H9 (cell line): ENCODE results near the gene DDX24. TPM values are rescaled to one million over a fixed set of nuclear protein-coding genes. Genes with fewer than 3 reads are reported as not detected.

Source experiments
- DNase-seq: peaks from one replicate; pipeline ENCODE4 v3.0.0-alpha.2; 2017
- H2AFZ ChIP-seq: one replicate; pipeline ENCODE4 v1.6.1; 2013; ENCODE audit warnings: mild to moderate bottlenecking, low read length, control low read depth, moderate library complexity
- H2AK5ac ChIP-seq: 2 replicates; pipeline ENCODE4 v1.6.1; 2013; ENCODE audit warnings: low read length, control low read depth, mixed read lengths; ENCODE audit not compliant: insufficient read length
- H2BK120ac ChIP-seq: one replicate; pipeline ENCODE4 v1.6.1; 2013; ENCODE audit warnings: low read depth, mild to moderate bottlenecking, low read length, control low read depth, inconsistent platforms; ENCODE audit not compliant: poor library complexity, severe bottlenecking
- H2BK12ac ChIP-seq: 2 replicates; pipeline ENCODE4 v1.6.1; 2013; ENCODE audit warnings: low read length, control low read depth, mixed read lengths, low read depth; ENCODE audit not compliant: insufficient read length
- H2BK15ac ChIP-seq: 2 replicates; pipeline ENCODE4 v1.6.1; 2013; ENCODE audit warnings: low read depth, low read length, control low read depth
- H2BK20ac ChIP-seq: one replicate; pipeline ENCODE4 v1.6.1; 2013; ENCODE audit warnings: low read depth, mild to moderate bottlenecking, low read length, control low read depth, inconsistent platforms; ENCODE audit not compliant: poor library complexity, severe bottlenecking
- H2BK5ac ChIP-seq: 2 replicates; pipeline ENCODE4 v1.6.1; 2013; ENCODE audit warnings: low read length, control low read depth, mixed read lengths; ENCODE audit not compliant: insufficient read length
- H3K14ac ChIP-seq: 2 replicates; pipeline ENCODE4 v1.6.1; 2013; ENCODE audit warnings: low read length, control low read depth; ENCODE audit not compliant: insufficient read depth
- H3K18ac ChIP-seq: 2 replicates; pipeline ENCODE4 v1.6.1; 2013; ENCODE audit warnings: low read depth, mild to moderate bottlenecking, mixed read lengths, low read length, control low read depth; ENCODE audit not compliant: insufficient read length
- H3K23ac ChIP-seq: 2 replicates; pipeline ENCODE4 v1.6.1; 2013; ENCODE audit warnings: low read length, control low read depth, mixed read lengths, low read depth; ENCODE audit not compliant: insufficient read length
- H3K23me2 ChIP-seq: 2 replicates; pipeline ENCODE4 v1.6.1; 2013; ENCODE audit warnings: low read depth, mild to moderate bottlenecking, mixed read lengths, low read length, control low read depth; ENCODE audit not compliant: insufficient read length, poor library complexity, severe bottlenecking
- H3K27ac ChIP-seq: 2 replicates; pipeline ENCODE4 v1.5.1; 2013; ENCODE audit warnings: low read length, control low read depth, mixed read lengths, low read depth; ENCODE audit not compliant: insufficient read length
- H3K27me3 ChIP-seq: 2 replicates; pipeline ENCODE4 v1.6.1; 2013; ENCODE audit warnings: low read length, control low read depth, inconsistent platforms; ENCODE audit not compliant: insufficient read depth
- H3K4ac ChIP-seq: 2 replicates; pipeline ENCODE4 v1.6.1; 2013; ENCODE audit warnings: low read depth, mild to moderate bottlenecking, control low read depth, inconsistent platforms, low read length, moderate library complexity
- H3K4me1 ChIP-seq: 2 replicates; pipeline ENCODE4 v1.6.1; 2013; ENCODE audit warnings: low read length, control low read depth, inconsistent platforms; ENCODE audit not compliant: insufficient read depth
- H3K4me2 ChIP-seq: 2 replicates; pipeline ENCODE4 v1.6.1; 2013; ENCODE audit warnings: low read length, control low read depth, mixed read lengths; ENCODE audit not compliant: insufficient read length, insufficient read depth
- H3K56ac ChIP-seq: 2 replicates; pipeline ENCODE4 v1.6.1; 2013; ENCODE audit warnings: low read depth, mild to moderate bottlenecking, mixed read lengths, low read length, control low read depth; ENCODE audit not compliant: insufficient read length
- H3K79me1 ChIP-seq: 2 replicates; pipeline ENCODE4 v1.6.1; 2013; ENCODE audit warnings: low read depth, mild to moderate bottlenecking, moderate library complexity, low read length, control low read depth, inconsistent platforms; ENCODE audit not compliant: insufficient read depth, poor library complexity, severe bottlenecking
- H3K79me2 ChIP-seq: 2 replicates; pipeline ENCODE4 v1.6.1; 2013; ENCODE audit warnings: low read length, control low read depth, inconsistent platforms; ENCODE audit not compliant: insufficient read depth
- H3K9ac ChIP-seq: 2 replicates; pipeline ENCODE4 v1.6.1; 2013; ENCODE audit warnings: low read length, control low read depth, mixed read lengths; ENCODE audit not compliant: insufficient read length; ENCODE audit errors: extremely low read depth
- H3K9me3 ChIP-seq: one replicate; pipeline ENCODE4 v1.6.1; 2013; ENCODE audit warnings: low read depth, low read length, inconsistent platforms; ENCODE audit not compliant: control insufficient read depth
- H3T11ph ChIP-seq: one replicate; pipeline ENCODE4 v1.6.1; 2013; ENCODE audit warnings: mild to moderate bottlenecking, low read length, control low read depth, inconsistent platforms
- H4K20me1 ChIP-seq: one replicate; pipeline ENCODE4 v1.6.1; 2013; ENCODE audit not compliant: control insufficient read depth, insufficient read length, insufficient read depth
- H4K5ac ChIP-seq: 2 replicates; pipeline ENCODE4 v1.6.1; 2013; ENCODE audit warnings: low read depth, mild to moderate bottlenecking, mixed read lengths, low read length, control low read depth; ENCODE audit not compliant: insufficient read length
- H4K8ac ChIP-seq: replicated peaks from 2 replicates; pipeline ENCODE4 v1.6.1; 2013; ENCODE audit warnings: low read length, control low read depth, mixed read lengths, low read depth; ENCODE audit not compliant: insufficient read length
- H4K91ac ChIP-seq: 2 replicates; pipeline ENCODE4 v1.6.1; 2013; ENCODE audit warnings: low read depth, mild to moderate bottlenecking, moderate library complexity, mixed read lengths, low read length, control low read depth; ENCODE audit not compliant: insufficient read length
- H3K27ac Mint-ChIP-seq, 3 experiments: 2 replicates in 2 of 3; 3 replicates in 1 of 3; pipeline ENCODE4 v1.8.0; 2020 to 2021; ENCODE audit warnings: mixed read lengths in 3 of 3, mild to moderate bottlenecking in 1 of 3, moderate library complexity in 1 of 3
- H3K27me3 Mint-ChIP-seq: 2 replicates; pipeline ENCODE4 v1.8.0; 2021; ENCODE audit warnings: low read depth, mild to moderate bottlenecking, moderate library complexity, mixed read lengths
- H3K36me3 Mint-ChIP-seq, 3 experiments: 2 replicates in 2 of 3; 3 replicates in 1 of 3; pipeline ENCODE4 v1.8.0; 2020 to 2021; ENCODE audit warnings: low read depth in 3 of 3, mixed read lengths in 3 of 3; ENCODE audit not compliant: insufficient read depth in 1 of 3
- H3K4me1 Mint-ChIP-seq, 2 experiments: 2 replicates each; pipeline ENCODE4 v1.8.0; 2020; ENCODE audit warnings: mixed read lengths in 2 of 2
- H3K4me3 Mint-ChIP-seq, 2 experiments: 2 replicates in 1 of 2; 3 replicates in 1 of 2; pipeline ENCODE4 v1.8.0; 2020 to 2021; ENCODE audit warnings: mild to moderate bottlenecking in 2 of 2, mixed read lengths in 2 of 2, moderate library complexity in 1 of 2
- H3K9me3 Mint-ChIP-seq, 2 experiments: 2 replicates in 1 of 2; 3 replicates in 1 of 2; pipeline ENCODE4 v1.8.0; 2020; ENCODE audit warnings: mild to moderate bottlenecking in 2 of 2, mixed read lengths in 2 of 2, moderate library complexity in 1 of 2
- WGBS: extraction: QIAGEN DNeasy Blood & Tissue Kit; methylation state at CpG from one replicate; pipeline ENCODE4 v1.1.7; 2013; ENCODE audit warnings: missing lambda C conversion rate, low lambda C conversion rate, mixed read lengths; ENCODE audit not compliant: insufficient read length; ENCODE audit errors: extremely low coverage; 5-methylcytosine and 5-hydroxymethylcytosine counted together
- total RNA-seq: library from RNA; stranded (reverse); gene quantifications from 2 replicates; pipeline ENCODE4 v1.2.1, GENCODE V29; 2021
- TF ChIP-seq, protein P1 (sequence below): fragments of 200-600 bp; sonication (generic); conservative IDR thresholded peaks from 3 replicates; pipeline ENCODE4 v1.8.0; 2021; ENCODE audit warnings: antibody characterized with exemption, mild to moderate bottlenecking

Gene DDX24
- total RNA-seq, 1 experiment from 2014 or later: 172 TPM

GRCh38 chr14:94059998-94060397, 21.0 kb downstream of the DDX24 start:
- no peak overlapping the region for H2BK12ac ChIP-seq
- no CpG with 5 or more reads among the region's 5 CpGs for WGBS
- no peak overlapping the region for H3K27ac Mint-ChIP-seq
- no peak overlapping the region for H3K4me2 ChIP-seq
- H3K79me1 ChIP-seq: peaks cover 5% of the 10 kb centered on the region
- no peak overlapping the region for H3T11ph ChIP-seq
- peaks cover 17 to 18% of the 10 kb centered on the region in 2 experiments for H3K4me1 Mint-ChIP-seq
- no peak overlapping the region for H2AFZ ChIP-seq
- no peak overlapping the region for H4K5ac ChIP-seq
- no peak overlapping the region for H4K91ac ChIP-seq
- no peak for DNase-seq
- no peak overlapping the region for H2BK15ac ChIP-seq
- peaks cover 5% of the 10 kb centered on the region; the same call in 1 of the 2 replicates for H3K4me1 ChIP-seq
- peaks cover 3% of the 10 kb centered on the region; the same call in 1 of the 2 replicates for H3K79me2 ChIP-seq
- no peaks in the 10 kb centered on the region for H3K9me3 ChIP-seq
- H3K9me3 Mint-ChIP-seq: no peaks in the 10 kb centered on the region
- H3K56ac ChIP-seq: no peak overlapping the region
- H3K23ac ChIP-seq: no peak overlapping the region
- no peak overlapping the region for H2AK5ac ChIP-seq
- no peak overlapping the region for H3K14ac ChIP-seq
- H3K4me3 Mint-ChIP-seq: no peak overlapping the region
- no peak overlapping the region for H2BK120ac ChIP-seq
- H4K8ac ChIP-seq: no peak overlapping the region
- H3K23me2 ChIP-seq: no peaks in the 10 kb centered on the region
- no peak overlapping the region for H2BK20ac ChIP-seq
- TF ChIP-seq, protein P1, sequence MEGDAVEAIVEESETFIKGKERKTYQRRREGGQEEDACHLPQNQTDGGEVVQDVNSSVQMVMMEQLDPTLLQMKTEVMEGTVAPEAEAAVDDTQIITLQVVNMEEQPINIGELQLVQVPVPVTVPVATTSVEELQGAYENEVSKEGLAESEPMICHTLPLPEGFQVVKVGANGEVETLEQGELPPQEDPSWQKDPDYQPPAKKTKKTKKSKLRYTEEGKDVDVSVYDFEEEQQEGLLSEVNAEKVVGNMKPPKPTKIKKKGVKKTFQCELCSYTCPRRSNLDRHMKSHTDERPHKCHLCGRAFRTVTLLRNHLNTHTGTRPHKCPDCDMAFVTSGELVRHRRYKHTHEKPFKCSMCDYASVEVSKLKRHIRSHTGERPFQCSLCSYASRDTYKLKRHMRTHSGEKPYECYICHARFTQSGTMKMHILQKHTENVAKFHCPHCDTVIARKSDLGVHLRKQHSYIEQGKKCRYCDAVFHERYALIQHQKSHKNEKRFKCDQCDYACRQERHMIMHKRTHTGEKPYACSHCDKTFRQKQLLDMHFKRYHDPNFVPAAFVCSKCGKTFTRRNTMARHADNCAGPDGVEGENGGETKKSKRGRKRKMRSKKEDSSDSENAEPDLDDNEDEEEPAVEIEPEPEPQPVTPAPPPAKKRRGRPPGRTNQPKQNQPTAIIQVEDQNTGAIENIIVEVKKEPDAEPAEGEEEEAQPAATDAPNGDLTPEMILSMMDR: no peak
- H3K18ac ChIP-seq: no peak overlapping the region
- H3K27me3 Mint-ChIP-seq: no peaks in the 10 kb centered on the region
- no peak overlapping the region for H3K4ac ChIP-seq
- no peak overlapping the region for H2BK5ac ChIP-seq
- H3K27ac ChIP-seq: no peak overlapping the region
- peaks cover 42 to 74% (median 66%) of the 10 kb centered on the region in 3 experiments; a peak in 6 of 7 replicates for H3K36me3 Mint-ChIP-seq
- no peak overlapping the region for H3K9ac ChIP-seq
- H3K27me3 ChIP-seq: no peaks in the 10 kb centered on the region
- no peaks in the 10 kb centered on the region for H4K20me1 ChIP-seq
